ENCODE data around the gene PFKFB3.

PFKFB3 gene

GRCh38 chr10:6297951-6298381 is 95.2 kb downstream of the PFKFB3 start:
- H3K36me3 Mint-ChIP-seq: peaks cover 14% of the 10 kb centered on the region
- no peak for ATAC-seq
- no peak for DNase-seq (ENCODE audit: low spot score in 2 of 2)
- H3K4me1 Mint-ChIP-seq: peaks cover 73% of the 10 kb centered on the region
- peaks cover 3% of the 10 kb centered on the region for H3K9me3 Mint-ChIP-seq
- no peak overlapping the region for H3K4me3 Mint-ChIP-seq
- H3K27ac Mint-ChIP-seq: peak overlapping the region; percentile 61

DNA sequence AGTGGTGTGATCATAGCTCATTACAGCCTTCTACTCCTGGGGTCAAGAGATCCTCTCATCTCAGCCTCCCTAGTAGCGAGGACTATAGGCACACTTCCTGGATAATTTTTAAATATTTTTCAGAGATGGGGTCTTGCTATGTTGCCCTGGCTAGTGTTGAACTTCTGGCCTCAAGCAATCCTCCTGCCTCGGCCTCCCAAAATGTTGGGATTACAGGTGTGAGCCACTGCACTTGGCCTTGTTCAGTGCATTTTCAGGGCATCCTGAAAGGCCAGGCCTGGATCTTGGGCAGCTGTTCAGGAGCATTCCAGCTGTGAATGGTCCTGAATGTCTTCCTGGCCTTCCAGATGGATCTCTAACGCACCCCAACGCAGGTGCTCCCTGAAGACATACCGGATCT is 95.7 kb downstream of the PFKFB3 start:
- DNase-seq (ENCODE audit: low spot score in 2 of 2) (no peak), ATAC-seq (no peak)
- H3K36me3 Mint-ChIP-seq: peaks cover 14% of the 10 kb centered on the region
- H3K4me3 Mint-ChIP-seq: no peak overlapping the region
- peaks cover 68% of the 10 kb centered on the region for H3K4me1 Mint-ChIP-seq
- peaks cover 3% of the 10 kb centered on the region for H3K9me3 Mint-ChIP-seq
- H3K27ac Mint-ChIP-seq: peak overlapping the region; percentile 61

- peak overlapping the region; percentile 90 for H3K27ac Mint-ChIP-seq
- peaks cover 14% of the 10 kb centered on the region for H3K36me3 Mint-ChIP-seq
- no peak for DNase-seq (ENCODE audit: low spot score in 2 of 2)
- peaks cover under 1% of the 10 kb centered on the region for H3K9me3 Mint-ChIP-seq
- peak; percentile 5 for ATAC-seq
- H3K4me1 Mint-ChIP-seq: peaks cover 64% of the 10 kb centered on the region
- peak overlapping the region; percentile 51 for H3K4me3 Mint-ChIP-seq
Measured at GRCh38 chr10:6299234-6299633, 96.5 kb downstream of the PFKFB3 start.

- Mint-ChIP-seq H3K9me3 (no peaks in the 10 kb centered on the region), H3K36me3 (peaks cover 14% of the 10 kb centered on the region), H3K4me1 (peaks cover 59% of the 10 kb centered on the region), H3K4me3 (peak overlapping the region; percentile 51), H3K27ac (peak overlapping the region; percentile 90)
- ATAC-seq (no peak), DNase-seq (ENCODE audit: low spot score in 2 of 2) (no peak)
Measured at GRCh38 chr10:6299743-6300105, 97.0 kb downstream of the PFKFB3 start.

DNA sequence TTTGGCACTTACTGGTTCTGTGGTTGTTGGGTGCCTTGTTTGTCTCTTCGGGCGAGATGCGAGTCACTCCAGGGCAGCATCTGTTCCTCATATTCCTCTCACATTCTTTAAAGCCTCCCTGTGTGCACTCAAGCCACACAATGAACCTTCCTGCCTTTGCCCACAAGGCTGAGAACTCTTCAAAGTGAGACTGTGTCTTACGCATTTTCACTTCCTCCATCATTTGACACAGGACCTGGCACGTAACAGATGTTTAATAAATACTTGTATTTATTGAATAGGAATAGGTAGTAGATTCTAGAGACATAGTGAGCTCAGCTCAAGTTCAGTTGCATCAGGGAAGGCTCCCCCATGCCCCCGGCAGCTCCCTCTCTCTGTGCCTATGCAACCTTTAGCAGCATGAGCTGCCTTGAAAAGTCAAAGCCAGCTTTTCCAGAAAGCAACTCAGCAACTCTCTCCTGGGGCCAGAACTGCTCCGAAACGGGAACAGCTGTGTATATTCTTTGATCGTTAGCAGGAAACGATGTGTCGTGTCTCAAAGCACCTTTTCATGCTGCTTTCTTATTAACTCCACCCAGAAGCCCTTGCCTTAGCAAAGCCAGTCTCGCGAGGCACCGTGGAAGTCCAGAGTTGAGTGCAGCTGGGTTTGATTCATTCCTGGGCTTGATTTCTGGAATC is 97.5 kb downstream of the PFKFB3 start:
- peak overlapping the region; percentile 90 for H3K27ac Mint-ChIP-seq
- DNase-seq (ENCODE audit: low spot score in 2 of 2) (peak in 1 of 2 donors; percentile 65), ATAC-seq (peak; percentile 83)
- peak overlapping the region; percentile 51 for H3K4me3 Mint-ChIP-seq
- peaks cover 54% of the 10 kb centered on the region for H3K4me1 Mint-ChIP-seq
- peaks cover 14% of the 10 kb centered on the region for H3K36me3 Mint-ChIP-seq
- no peaks in the 10 kb centered on the region for H3K9me3 Mint-ChIP-seq

GRCh38 chr10:6300784-6301460 is 98.2 kb downstream of the PFKFB3 start:
- peaks cover 14% of the 10 kb centered on the region for H3K36me3 Mint-ChIP-seq
- peak overlapping the region; percentile 51 for H3K4me3 Mint-ChIP-seq
- H3K27ac Mint-ChIP-seq: peak overlapping the region; percentile 90
- no peaks in the 10 kb centered on the region for H3K9me3 Mint-ChIP-seq
- DNase-seq (ENCODE audit: low spot score in 2 of 2) (no peak), ATAC-seq (no peak)
- H3K4me1 Mint-ChIP-seq: peaks cover 48% of the 10 kb centered on the region

DNA sequence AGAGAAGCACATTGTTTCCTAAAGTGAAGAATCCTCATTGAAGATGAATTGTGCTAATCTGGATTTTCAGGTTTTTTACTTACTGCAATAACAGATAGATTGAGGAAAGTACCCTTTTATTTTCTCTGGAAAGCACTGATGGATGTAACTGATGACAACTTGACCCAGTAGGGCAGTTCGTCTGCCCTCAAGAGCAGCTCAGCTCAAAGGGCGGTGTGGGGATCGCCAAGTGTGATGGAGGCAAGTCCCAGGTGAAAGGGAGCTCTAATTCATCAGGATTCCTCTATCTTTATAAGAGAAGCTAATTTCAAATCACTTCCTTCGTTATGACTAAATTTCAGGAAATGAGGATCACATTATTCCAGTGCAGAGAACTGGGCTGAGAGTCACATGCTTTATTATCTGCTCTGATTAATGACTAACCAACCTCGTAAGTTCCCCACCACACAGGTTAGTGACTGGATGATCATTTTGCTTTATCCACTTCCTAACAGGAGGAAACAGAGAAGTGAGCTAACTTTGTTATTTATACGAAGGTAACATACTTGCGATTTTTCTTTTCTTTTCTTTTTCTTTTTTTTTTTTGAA is 98.8 kb downstream of the PFKFB3 start:
- ATAC-seq (no peak), DNase-seq (ENCODE audit: low spot score in 2 of 2) (no peak)
- H3K36me3 Mint-ChIP-seq: peaks cover 14% of the 10 kb centered on the region
- H3K4me3 Mint-ChIP-seq: no peak overlapping the region
- H3K27ac Mint-ChIP-seq: peak overlapping the region; percentile 90
- H3K4me1 Mint-ChIP-seq: peaks cover 42% of the 10 kb centered on the region
- no peaks in the 10 kb centered on the region for H3K9me3 Mint-ChIP-seq

All from stimulated activated effector memory CD8-positive, alpha-beta T cell treated with anti-CD3 and anti-CD28 coated beads, Interleukin-12 subunit alpha, Interleukin-12 subunit beta, amount 100 ng/mL, for 72 hours (primary cell).